CD4-positive, alpha-beta T cell treated with Interleukin-6 at 100 ng/mL for 8 hours (primary cell): ENCODE results near the gene LRRC19.

ENCODE experiments used
- DNase-seq: peaks from one replicate; pipeline ENCODE4 v3.0.0-alpha.2; 2020; ENCODE audit warnings: mixed read lengths, low spot score

LRRC19 gene

GRCh38 chr9:26955921-26956859, 49.3 kb downstream of the LRRC19 start, which contains the start of gene IFT74:
TSS of gene IFT74 (plus strand) at chr9:26956412. CDS start at chr9:26961968, 5,556 bp downstream.
- peak; percentile 94 for DNase-seq

GRCh38 chr9:26955222-26955903, 50.1 kb downstream of the LRRC19 start:
- no peak for DNase-seq

GRCh38 chr9:26954050-26954508, 51.4 kb downstream of the LRRC19 start:
- DNase-seq: no peak

- no peak for DNase-seq
Measured at GRCh38 chr9:26951794-26952193, 53.7 kb downstream of the LRRC19 start.

- DNase-seq: no peak
Measured at GRCh38 chr9:26950521-26950920, 55.0 kb downstream of the LRRC19 start.

GRCh38 chr9:26949637-26950069, 55.8 kb downstream of the LRRC19 start:
- DNase-seq: no peak

- no peak for DNase-seq
Measured at GRCh38 chr9:26947736-26948135, 57.7 kb downstream of the LRRC19 start.

GRCh38 chr9:26946753-26947727, 58.4 kb downstream of the LRRC19 start, which contains the start of gene PLAA:
TSS of gene PLAA (minus strand) at chr9:26947242. CDS start at chr9:26947045, 197 bp downstream.
- peak; percentile 77 for DNase-seq

- no peak for DNase-seq
Measured at GRCh38 chr9:26945591-26945990, 59.9 kb downstream of the LRRC19 start.
